Breast epithelium (tissue), 4 donors: ENCODE measurements around the gene TPX2. TPM values are rescaled to one million over a fixed set of nuclear protein-coding genes. Genes with fewer than 3 reads are reported as not detected.
A peak's percentile ranks its signal among the peaks of the same experiment; 100 is the strongest.

ENCODE experiments used
- DNase-seq, 2 donors: peaks; one replicate each; pipeline ENCODE4 v3.0.0-alpha.2; 2019; ENCODE audit warnings: low spot score in 2 of 2
- H3K27ac ChIP-seq, 2 donors: fragments of 200-600 bp; sonication (generic) in 1 of 2; one replicate each; pipeline ENCODE4 v1.5.1; 2016 to 2019; ENCODE audit warnings: mild to moderate bottlenecking in 1 of 2
- H3K27me3 ChIP-seq, 2 donors: fragments of 200-600 bp; sonication (generic) in 1 of 2; one replicate each; pipeline versions ENCODE4 v1.5.1 to v1.6.0; 2017 to 2019; ENCODE audit warnings: control low read depth in 1 of 2, mild to moderate bottlenecking in 1 of 2
- H3K36me3 ChIP-seq: fragments of 200-600 bp; one replicate; pipeline ENCODE4 v1.5.1; 2019
- H3K4me1 ChIP-seq, 2 donors: fragments of 200-600 bp; sonication (generic); one replicate each; pipeline ENCODE4 v1.5.1; 2016 to 2019; ENCODE audit warnings: control low read depth in 1 of 2
- H3K4me3 ChIP-seq, 3 donors: fragments of 200-600 bp; sonication (generic); 1 replicate in 2 of 3; 2 replicates in 1 of 3; pipeline ENCODE4 v1.5.1; 2016 to 2019; ENCODE audit warnings: mild to moderate bottlenecking in 3 of 3, moderate library complexity in 2 of 3
- H3K9me3 ChIP-seq, 2 donors: fragments of 200-600 bp; sonication (generic) in 1 of 2; one replicate each; pipeline ENCODE4 v1.5.1; 2016 to 2019; ENCODE audit warnings: control low read depth in 1 of 2
- CTCF ChIP-seq, 3 donors: fragments of 450-650 bp; IDR thresholded peaks; one replicate each; pipeline ENCODE4 v1.5.1; 2016 to 2017; ENCODE audit warnings: antibody characterized with exemption in 3 of 3, mild to moderate bottlenecking in 3 of 3, moderate library complexity in 3 of 3
- POLR2A ChIP-seq: fragments of 450-650 bp; IDR thresholded peaks from one replicate; pipeline ENCODE4 v1.6.1; 2016; ENCODE audit warnings: antibody characterized with exemption, mild to moderate bottlenecking, moderate library complexity
- POLR2AphosphoS5 ChIP-seq, 3 donors: sonication (generic); formaldehyde crosslinking; IDR thresholded peaks; one replicate each; pipeline ENCODE4 v1.6.1; 2017; ENCODE audit warnings: antibody characterized with exemption in 3 of 3
- intact Hi-C: fragments of 100-400 bp; cut with DNase I; formaldehyde crosslinking; loops from one replicate; pipeline ENCODE4 v1.15.1; 2023; ENCODE audit warnings: low total_unique reads
- total RNA-seq, 3 donors: library from RNA; depleted of rRNA; stranded (reverse); fragments of >200 nt; gene quantifications; one replicate each; pipeline ENCODE4 v1.1.0, GENCODE V29; 2016

Gene TPX2
- total RNA-seq, 3 donors from 2014 or later: 0.33 to 3.8 (median 0.73) TPM

- intact Hi-C loops: no loop called here
- no peaks in the 10 kb centered on the region for H3K9me3 ChIP-seq
- no peaks in the 10 kb centered on the region for H3K36me3 ChIP-seq
- H3K4me3 ChIP-seq: peak overlapping the region in 1 of 3 donors; percentile 23
- no peaks in the 10 kb centered on the region for H3K27me3 ChIP-seq
- TF ChIP-seq POLR2AphosphoS5 (IDR thresholded peaks at IDR 0.05) (peak in 1 of 3 donors; percentile 56), CTCF (IDR thresholded peaks at IDR 0.05) (no peak), POLR2A (no peak)
- peak overlapping the region; percentile 100 for H3K27ac ChIP-seq
- peaks cover 19 to 60% of the 10 kb centered on the region in 2 donors for H3K4me1 ChIP-seq
- DNase-seq: peak in 1 of 2 donors; percentile 89
Measured at GRCh38 chr20:31710423-31711108, 28.5 kb upstream of the TPX2 start.

GRCh38 chr20:31711179-31712111, 27.6 kb upstream of the TPX2 start:
- no peak for DNase-seq
- no peaks in the 10 kb centered on the region for H3K27me3 ChIP-seq
- H3K4me3 ChIP-seq: peak overlapping the region in 1 of 3 donors; percentile 59
- H3K9me3 ChIP-seq: no peaks in the 10 kb centered on the region
- no peaks in the 10 kb centered on the region for H3K36me3 ChIP-seq
- H3K4me1 ChIP-seq: peaks cover 24 to 69% of the 10 kb centered on the region in 2 donors
- TF ChIP-seq POLR2A: no peak
- no peak for TF ChIP-seq POLR2AphosphoS5 (IDR thresholded peaks at IDR 0.05)
- TF ChIP-seq CTCF (IDR thresholded peaks at IDR 0.05): no peak
- intact Hi-C loops: no loop called here
- H3K27ac ChIP-seq: peak overlapping the region; percentile 100

- Histone ChIP-seq H3K9me3 (no peaks in the 10 kb centered on the region), H3K27me3 (no peaks in the 10 kb centered on the region), H3K27ac (peak overlapping the region; percentile 100), H3K36me3 (no peaks in the 10 kb centered on the region), H3K4me3 (peak overlapping the region in 2 of 3 donors; percentile 2 to 59), H3K4me1 (peaks cover 24 to 76% of the 10 kb centered on the region in 2 donors)
- DNase-seq: peak in 1 of 2 donors; percentile 71
- intact Hi-C loops: no loop called here
- TF ChIP-seq CTCF (IDR thresholded peaks at IDR 0.05) (no peak), POLR2AphosphoS5 (IDR thresholded peaks at IDR 0.05) (peak in 1 of 3 donors; percentile 13)
Measured at GRCh38 chr20:31712112-31712553, 27.0 kb upstream of the TPX2 start.

GRCh38 chr20:31712564-31713311, 26.4 kb upstream of the TPX2 start:
- no peaks in the 10 kb centered on the region for H3K27me3 ChIP-seq
- no peaks in the 10 kb centered on the region for H3K9me3 ChIP-seq
- intact Hi-C loops: no loop called here
- H3K4me3 ChIP-seq: peak overlapping the region in 2 of 3 donors; percentile 24 to 59
- H3K36me3 ChIP-seq: no peaks in the 10 kb centered on the region
- TF ChIP-seq CTCF (IDR thresholded peaks at IDR 0.05) (peak in 1 of 3 donors; percentile 13), POLR2AphosphoS5 (IDR thresholded peaks at IDR 0.05) (peak; percentile 98 to 99 (median 99)), POLR2A (no peak)
- H3K4me1 ChIP-seq: peaks cover 24 to 77% of the 10 kb centered on the region in 2 donors
- peak; percentile 83 to 98 for DNase-seq
- H3K27ac ChIP-seq: peak overlapping the region; percentile 100
